ENCODE measurements around the gene PIGT.

DNA sequence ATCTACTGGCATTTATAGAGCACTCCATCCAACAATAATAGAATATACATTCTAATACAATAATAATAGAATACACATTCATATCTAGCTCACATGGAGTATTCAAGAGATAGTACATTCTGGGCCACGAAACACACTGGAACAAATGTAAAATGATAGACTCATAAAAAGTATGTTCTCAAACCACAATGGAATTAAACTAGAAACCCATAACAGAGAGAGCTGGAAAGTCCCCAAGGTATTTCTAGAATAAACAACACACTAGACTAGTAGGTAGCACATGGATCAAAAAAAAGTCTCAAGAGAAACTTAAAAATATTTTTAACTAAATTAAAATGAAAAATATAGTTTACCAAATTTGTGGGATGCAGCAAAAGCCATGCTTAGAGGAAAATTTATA lies 28.7 kb upstream of the PIGT start:
- TF ChIP-seq POLR2AphosphoS5 (IDR thresholded peaks at IDR 0.05; ENCODE audit: low read depth, low read length) (no peak), SPI1 (IDR thresholded peaks at IDR 0.05; ENCODE audit: low read depth, low read length) (no peak), POLR2A (IDR thresholded peaks at IDR 0.05; ENCODE audit: low read depth, low read length) (no peak)

Data from GM12891 (cell line).